GM19468 (cell line): Measurements from ENCODE around the gene TRRAP.

ENCODE experiments used
- ATAC-seq: cut with Tn5 transposase; IDR thresholded peaks from one replicate; pipeline ENCODE4 v1.9.1; 2021; ENCODE audit warnings: mild to moderate bottlenecking, moderate library complexity, moderate number of reproducible peaks; ENCODE audit not compliant: unreplicated experiment; ENCODE audit errors: extremely low read depth

TRRAP gene

DNA sequence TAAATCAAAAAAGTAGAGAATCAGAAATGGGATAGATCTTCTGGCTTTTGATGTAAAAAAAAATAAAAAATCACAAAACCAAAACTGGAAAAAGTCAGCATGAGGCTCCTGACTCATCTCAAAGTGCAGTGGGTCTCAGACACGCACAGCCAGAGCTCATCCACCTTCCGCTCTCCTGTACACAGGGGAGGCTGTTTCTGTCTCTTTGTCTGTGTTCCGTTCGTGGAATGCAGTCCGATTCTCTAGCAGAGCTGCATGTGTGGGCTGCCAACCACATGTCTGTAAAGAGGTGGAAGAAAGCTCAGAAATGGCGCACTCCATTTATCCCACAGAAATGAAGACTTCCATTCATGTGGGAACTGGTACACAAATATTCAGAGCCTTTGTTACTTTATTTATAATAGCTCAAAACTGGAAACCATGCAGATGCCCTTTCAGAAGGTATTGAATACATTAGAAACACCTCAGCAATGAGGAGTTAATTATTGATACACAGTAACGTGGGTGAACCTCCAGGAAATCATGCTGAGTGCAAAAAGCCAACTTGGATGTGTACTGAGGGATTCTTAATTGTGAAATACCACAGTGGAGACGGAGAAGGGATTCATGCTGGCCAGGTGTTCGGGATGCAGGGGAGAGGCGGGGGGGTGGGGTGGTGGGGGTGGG, 123.3 kb downstream of the TRRAP start:
- no peak for ATAC-seq

DNA sequence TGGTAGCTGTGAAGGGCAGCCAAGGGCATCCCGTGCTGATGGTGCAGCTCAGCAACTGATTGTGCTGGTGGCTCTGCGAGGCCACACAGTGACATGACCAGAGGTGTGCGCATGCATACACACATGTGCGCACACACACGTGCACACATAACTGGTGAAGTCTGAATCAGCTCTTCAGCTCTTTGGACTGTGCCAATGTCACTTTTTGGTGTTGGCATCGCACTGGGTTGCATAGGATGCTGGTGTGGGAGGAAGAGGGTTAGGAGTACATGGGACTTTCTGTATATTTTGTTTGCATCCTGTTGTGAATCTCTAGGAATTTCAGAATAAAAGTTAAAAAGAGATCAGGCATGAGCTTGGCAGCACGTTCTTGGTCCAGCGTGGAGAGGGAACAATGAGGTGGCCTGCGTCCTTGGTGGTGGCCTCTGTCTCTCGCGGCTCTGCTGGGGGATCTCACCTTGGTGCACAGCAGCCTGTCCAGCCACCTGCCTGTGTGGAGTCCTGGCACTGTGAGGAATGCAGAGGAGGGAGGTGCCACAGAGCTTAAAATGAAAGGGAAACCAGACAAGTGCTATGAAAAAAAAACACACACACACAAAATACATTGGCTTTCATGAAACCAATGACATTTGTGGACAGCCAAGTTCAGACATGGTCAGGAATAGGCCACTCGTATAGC, 124.0 kb downstream of the TRRAP start:
- no peak for ATAC-seq

DNA sequence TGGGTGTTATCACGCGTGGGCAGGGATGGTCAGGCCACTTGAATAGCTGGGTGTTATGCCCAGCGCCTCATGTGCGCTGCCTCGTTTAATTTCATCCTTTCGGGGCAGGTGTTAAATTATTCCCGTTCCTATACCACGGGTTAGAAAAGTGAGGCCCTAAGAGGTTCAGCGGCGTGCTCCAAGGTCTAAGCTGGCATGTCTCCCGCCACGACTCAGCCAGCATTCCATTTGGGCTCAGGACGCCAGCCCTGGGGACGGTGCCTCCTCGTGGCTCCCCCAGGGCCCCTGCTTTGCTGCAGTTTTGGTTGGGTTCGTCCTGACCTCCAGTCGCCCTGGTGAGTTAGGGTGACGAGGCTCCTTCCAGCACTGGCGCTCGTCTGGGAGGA, 124.5 kb downstream of the TRRAP start:
- no peak for ATAC-seq

DNA sequence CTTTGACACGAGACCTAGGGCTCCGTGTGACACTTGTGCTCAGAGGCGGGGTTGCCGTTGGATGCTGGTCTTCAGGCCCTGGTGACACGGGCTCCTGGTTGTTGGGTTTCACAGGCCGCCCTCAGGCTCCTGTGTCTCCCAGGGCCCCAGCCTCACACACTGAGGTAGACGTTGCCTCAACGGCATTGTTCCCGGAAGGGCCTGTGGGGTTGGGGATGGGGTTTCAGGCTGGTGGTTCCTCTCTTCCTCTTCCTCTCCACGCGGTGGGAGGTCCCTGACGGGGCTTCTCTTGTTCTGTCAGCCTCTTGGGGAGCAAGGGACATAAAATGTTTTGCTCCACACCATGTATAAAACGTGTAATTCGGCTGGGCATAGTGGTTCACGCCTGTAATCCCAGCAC, 125.1 kb downstream of the TRRAP start:
- no peak for ATAC-seq

DNA sequence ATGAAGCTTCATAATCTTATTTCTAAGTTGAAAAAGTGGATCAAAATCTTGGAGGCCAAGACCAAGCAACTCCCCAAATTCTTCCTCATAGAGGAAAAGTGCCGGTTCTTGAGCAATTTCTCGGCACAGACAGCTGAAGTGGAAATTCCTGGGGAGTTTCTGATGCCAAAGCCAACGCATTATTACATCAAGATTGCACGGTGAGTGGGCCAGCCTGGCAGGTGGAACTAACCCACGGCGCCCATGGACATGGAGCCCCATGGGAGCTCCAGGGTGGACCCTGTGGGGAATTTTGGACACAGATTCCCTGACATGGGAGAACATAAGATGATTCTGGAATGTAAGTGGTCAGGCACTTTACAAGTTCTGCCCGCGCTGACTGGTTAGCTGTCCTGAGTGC, 125.9 kb downstream of the TRRAP start:
- ATAC-seq, result no peak

DNA sequence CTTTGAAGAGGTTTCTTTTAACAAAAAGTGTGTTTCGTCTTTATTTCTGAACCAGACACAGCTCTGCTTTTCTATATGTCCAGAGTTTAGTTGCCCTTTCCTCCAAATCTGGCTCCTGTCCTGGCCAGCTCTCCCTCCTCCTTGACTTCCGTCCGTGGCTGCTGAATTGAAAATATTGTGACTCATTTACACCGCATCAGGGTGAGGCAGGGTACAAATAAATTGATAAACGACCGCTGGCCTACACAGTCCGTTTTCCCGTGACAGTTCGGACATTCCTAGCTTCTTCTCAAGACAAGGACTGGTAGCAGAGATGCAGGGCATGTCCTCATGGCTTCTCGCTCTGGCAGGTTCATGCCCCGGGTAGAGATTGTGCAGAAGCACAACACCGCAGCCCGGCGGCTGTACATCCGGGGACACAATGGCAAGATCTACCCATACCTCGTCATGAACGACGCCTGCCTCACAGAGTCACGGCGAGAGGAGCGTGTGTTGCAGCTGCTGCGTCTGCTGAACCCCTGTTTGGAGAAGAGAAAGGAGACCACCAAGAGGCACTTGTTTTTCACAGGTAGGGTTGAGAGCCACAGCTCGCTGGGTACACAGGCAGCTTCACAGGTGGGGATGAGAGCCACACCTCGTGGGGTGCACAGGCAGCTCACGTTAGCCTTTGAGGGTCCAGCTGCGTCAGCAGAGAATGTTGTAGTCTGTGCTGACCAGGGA, 126.6 kb downstream of the TRRAP start:
- ATAC-seq, result no peak

DNA sequence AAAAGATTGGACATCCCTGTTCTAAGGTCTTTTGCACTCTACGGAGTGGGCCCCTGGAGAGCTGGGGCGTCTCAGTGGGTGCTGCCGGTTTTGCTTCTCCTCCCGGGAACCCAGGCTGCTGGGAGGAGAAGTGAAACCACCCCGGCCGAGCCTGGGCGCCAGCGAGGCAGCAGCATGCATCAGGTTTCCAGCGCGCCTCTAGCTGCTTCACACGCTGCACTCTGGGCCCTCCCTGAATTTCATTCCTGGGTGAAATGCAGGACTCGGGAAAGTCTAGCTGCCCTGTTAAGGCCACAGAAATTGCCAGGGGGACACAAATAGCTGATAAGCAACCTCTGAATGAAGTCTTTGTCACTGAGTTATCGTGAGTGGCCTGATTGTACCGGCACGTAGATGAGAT, 127.4 kb downstream of the TRRAP start:
- ATAC-seq, result no peak

DNA sequence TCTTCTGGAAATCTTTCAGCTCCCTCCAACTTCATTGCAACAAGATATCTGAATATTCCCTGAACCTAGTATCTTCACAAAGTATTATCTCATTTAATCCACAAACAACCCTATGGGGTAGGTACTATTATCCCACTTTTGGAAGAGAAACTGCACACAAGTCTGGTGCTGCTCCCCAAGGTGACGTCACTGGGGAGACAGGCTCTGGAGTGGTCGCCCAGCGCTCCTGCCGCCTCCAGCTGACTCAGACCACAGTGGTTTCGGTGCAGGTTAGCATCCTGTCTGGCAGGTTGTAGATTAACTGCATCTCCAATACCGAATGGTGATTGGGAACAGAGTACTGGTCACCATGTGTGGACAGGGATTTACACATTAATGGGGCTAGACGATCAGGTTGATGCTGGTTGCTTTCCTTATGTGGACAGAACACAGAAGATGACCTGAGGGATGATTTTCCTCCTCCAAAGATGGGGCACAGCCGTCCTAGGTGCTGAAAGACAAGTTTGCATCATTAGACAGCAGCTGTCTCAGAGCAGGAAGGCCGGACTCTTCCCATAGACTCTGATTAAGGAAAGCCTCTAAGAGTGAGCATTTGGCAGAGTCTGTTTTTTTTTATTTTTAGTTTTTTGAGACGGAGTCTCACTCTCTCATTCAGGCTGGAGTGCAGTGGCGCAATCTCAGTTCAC, 128.6 kb downstream of the TRRAP start:
- ATAC-seq, result no peak

DNA sequence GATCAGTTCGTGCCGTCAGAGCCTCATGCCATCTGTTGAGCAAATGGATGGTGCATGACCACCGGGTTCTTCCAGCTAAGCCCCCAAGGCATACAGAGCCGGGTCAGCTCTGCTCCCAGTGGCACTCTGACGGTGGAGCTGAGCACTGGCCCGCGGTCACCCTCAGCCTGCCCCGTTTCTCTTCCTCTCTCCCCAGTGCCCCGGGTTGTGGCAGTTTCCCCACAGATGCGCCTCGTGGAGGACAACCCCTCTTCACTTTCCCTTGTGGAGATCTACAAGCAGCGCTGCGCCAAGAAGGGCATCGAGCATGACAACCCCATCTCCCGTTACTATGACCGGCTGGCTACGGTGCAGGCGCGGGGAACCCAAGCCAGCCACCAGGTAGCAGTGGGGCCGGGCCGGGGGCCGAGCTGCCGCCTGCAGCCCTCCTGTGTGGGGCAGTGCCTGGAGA, 129.9 kb downstream of the TRRAP start:
- ATAC-seq, result no peak

DNA sequence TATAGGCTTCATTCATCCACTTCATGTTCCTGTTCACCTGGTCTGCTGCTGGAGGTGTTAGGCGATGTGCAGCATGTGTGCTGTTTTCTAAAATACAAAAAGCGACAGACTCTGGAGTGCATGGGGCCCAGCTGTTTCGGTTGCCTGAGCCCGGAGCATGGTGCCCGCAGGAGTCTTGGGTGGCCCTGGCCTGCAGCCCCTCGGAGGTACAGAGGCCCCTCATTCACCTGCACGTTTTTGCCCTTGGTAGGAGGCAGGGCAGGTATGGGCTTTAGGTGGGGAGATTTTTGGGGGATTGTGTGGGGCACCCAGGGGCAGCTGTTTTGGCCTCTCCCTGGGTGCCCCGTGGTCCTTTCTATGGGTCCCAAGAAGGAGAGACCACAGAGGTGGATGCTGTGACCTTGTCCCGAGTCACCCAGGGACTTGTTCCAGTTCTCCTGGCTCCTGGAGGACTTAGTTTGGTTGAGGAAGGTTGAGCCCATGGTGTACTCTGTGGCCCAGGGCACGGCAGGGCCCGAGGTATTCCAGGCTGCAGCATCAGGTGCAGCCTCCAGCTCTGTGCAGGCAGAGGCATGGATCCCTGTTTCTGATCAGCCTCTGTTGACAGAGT, 130.7 kb downstream of the TRRAP start:
- no peak for ATAC-seq

DNA sequence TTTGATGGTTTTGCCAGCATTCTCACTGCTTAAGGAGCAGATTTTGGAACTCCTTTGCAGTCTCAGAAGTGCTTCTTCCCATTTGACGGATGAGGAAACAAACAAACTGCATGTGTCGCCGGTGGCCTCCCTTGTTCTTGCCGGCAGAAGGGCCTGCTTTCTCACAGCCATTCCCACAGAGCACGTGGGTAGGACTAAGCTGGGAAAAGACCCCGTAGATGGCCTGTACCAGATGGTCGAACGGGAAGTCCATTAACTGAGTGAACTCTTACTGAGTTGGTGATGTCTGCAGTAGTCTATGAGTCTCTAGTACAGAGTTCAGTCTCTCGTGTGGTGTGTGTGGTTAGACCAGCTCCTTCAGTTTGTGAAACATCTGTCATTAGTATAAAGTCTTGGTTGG, 131.9 kb downstream of the TRRAP start:
- ATAC-seq, result no peak

DNA sequence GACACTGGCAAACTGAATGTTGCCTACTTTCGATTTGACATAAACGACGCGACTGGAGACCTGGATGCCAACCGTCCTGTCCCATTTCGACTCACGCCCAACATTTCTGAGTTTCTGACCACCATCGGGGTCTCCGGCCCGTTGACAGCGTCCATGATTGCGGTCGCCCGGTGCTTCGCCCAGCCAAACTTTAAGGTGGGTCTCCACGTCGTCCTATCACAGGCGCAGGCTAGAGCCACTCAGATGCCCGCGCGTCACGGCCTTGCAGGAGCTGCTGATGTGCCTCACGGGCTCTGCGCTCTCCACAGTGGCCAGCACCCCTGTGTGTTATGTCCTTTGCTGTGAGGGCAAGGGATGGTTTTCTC, 133.0 kb downstream of the TRRAP start:
- ATAC-seq, result no peak

DNA sequence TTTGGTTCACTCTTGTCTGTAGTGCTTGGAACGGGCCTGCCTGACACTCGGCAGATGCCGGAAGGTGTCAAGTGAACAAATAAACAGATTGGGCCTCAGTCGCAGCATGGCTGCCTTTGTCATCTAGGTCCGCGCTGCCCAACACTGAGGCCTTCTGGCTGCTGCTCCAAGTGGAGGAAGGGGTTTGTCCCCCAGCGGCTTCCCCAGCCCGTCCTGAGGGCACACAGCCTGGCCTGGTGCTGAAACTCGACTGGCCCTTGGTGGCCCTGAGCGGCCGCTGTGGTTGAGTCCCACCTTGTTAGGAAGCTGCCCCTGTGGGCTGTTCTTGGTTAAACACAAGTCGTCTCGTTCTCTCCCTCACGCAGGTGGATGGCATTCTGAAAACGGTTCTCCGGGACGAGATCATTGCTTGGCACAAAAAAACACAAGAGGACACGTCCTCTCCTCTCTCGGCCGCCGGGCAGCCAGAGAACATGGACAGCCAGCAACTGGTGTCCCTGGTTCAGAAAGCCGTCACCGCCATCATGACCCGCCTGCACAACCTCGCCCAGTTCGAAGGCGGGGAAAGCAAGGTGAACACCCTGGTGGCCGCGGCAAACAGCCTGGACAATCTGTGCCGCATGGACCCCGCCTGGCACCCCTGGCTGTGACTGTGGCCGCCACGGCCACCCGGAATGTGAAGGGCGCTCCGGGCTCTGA, 133.5 kb downstream of the TRRAP start:
- ATAC-seq, result no peak

DNA sequence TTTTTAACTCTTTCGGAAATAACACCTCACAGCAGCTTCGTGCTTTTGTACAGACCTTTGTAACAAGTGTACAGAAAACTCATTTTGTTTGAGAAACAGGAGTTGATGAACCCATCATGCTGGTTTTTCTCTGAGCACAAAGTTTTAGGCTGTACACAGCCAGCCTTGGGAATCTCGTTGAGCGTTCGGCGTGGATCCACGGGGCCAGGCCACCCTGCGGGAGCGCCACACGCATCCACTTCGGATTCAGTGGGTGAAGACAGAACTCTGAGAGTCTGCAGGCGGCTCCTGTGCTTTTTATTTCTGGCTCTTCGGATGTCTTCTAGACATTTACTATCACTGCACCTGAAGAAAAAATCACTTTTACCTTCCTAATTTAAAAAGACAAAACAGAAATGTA, 134.4 kb downstream of the TRRAP start:
- ATAC-seq, result no peak

DNA sequence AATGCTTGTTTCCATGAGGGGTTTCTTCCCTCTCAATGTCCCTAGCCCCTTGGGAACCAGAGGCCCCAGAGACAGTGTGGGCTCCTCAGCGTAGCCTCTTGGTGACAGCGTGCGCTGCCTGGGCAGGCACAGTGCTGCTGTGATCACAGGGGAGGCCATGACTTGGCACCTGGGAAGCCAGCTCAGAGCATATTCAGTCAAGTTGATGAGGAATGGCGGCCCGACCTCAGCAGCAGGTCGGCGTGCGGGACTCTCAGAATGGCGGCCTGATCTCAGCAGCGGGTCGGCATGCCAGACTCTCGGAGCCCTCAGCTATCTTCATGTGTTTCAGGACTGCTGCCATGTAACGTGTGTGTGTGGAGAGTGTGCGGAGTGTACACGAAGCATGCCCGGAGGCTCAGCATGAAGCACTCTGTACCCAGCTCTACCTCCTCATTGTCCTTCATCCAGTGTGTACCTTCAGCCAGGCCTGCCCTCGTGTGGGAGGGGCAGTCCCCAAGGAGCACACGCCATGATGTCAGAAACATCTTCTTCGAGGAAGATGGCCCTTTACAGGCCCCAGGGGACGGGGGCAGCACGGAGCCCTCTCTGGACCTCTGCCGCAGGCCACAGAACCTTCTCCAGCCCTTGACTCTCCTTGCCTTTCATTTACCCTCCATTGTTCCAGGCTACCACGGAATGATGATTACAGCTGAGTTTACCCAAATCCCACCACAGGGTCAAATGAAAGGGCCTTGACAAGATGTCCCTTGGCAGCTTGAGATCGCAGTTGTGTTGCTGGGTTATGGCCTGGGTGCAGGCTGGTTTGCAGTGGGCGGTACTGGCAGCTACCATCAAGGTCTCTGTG, 135.2 kb downstream of the TRRAP start:
- no peak for ATAC-seq

DNA sequence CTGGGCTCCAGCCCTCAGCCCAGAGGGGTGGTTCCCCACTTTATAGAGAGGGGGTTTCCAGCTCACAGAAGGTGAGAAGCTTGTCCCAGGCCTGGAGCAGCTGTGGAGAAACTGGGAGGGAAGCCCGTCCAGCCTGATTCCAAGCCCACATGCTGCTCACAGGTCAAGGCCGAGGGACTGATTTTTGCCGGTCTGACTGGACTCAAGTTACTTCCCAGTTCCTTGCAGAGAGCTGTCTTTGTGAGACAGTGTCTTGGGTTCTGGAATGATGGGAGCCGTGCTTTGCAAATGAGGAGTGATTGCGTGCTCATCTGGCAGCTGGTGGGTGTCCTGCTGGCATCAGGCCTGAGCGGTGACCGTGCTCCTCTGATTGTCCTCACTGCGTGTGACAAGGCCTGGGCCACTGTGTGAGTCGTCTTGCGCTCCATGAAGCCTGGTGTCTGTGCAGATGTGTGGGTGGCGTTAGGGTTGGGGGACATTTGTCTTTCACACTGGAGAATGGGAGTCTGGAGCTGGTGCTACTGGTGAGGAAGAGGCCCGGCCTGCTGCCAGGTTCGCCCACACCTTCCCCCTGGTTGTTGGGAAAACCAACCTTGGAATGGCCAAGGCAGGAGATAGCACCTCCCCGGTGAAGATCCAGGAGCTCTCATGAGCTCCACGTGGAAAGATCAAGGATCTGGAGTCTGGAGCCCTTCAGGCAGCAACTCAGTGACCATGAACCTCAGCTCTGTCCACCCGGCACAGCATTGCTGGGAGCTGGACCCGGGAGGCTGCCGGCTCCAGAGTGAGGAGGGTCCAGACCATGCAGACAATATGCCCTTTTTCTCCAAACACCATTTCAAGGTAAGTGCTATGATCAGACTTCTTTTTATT, 136.0 kb downstream of the TRRAP start:
- ATAC-seq, result no peak

DNA sequence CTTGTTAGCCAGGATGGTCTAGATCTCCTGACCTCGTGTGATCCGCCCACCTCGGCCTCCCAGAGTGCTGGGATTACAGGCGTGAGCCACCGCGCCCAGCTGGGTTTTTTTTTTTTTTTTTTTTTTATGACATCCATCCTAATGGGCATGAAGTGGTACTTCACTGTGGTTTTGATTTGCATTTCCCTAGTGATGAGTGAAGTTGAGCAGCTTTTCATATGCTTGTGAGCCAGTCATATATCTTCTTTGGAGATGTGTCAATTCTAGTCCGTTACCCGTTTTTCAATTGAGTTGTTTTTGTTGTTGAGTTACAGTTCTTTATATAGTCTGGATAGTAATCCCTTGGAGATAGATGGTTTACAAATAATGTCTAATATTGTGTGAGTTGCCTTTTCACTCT, 137.9 kb downstream of the TRRAP start:
- no peak for ATAC-seq
